ENCODE results near the gene MAB21L4.
"Not testable (repeated sequence)": the region's sequence is repeated elsewhere in the genome, so short reads cannot be mapped to it uniquely, and the experiment has no call there.

MAB21L4 gene

GRCh38 chr2:240857039-240858008, 38.6 kb downstream of the MAB21L4 start:
- DNase-seq (ENCODE audit: low spot score in 2 of 2) = no peak
- no peaks in the 10 kb centered on the region for H3K36me3 Mint-ChIP-seq (ENCODE audit: insufficient read depth)
- peaks cover 6% of the 10 kb centered on the region for H3K9me3 Mint-ChIP-seq
- H3K4me3 Mint-ChIP-seq = no peak overlapping the region
- no peaks in the 10 kb centered on the region for H3K4me1 Mint-ChIP-seq
- H3K27me3 Mint-ChIP-seq = peaks cover 5% of the 10 kb centered on the region
- no peak overlapping the region for H3K27ac Mint-ChIP-seq (ENCODE audit: low read depth)
- ATAC-seq (replicated peaks; ENCODE audit: extremely low read depth, poor library complexity, severe bottlenecking) = no peak

- ATAC-seq (replicated peaks; ENCODE audit: extremely low read depth, poor library complexity, severe bottlenecking) = no peak
- no peak for DNase-seq (ENCODE audit: low spot score in 2 of 2)
Observed at GRCh38 chr2:240856151-240856980, 39.6 kb downstream of the MAB21L4 start.

GRCh38 chr2:240855670-240856069, 40.3 kb downstream of the MAB21L4 start:
- H3K27ac Mint-ChIP-seq (ENCODE audit: low read depth) = no peak overlapping the region
- no peak for DNase-seq (ENCODE audit: low spot score in 2 of 2)
- peaks cover 9% of the 10 kb centered on the region for H3K27me3 Mint-ChIP-seq
- H3K36me3 Mint-ChIP-seq (ENCODE audit: insufficient read depth) = no peaks in the 10 kb centered on the region
- ATAC-seq (replicated peaks; ENCODE audit: extremely low read depth, poor library complexity, severe bottlenecking) = no peak
- H3K9me3 Mint-ChIP-seq = peaks cover 6% of the 10 kb centered on the region
- no peaks in the 10 kb centered on the region for H3K4me1 Mint-ChIP-seq
- H3K4me3 Mint-ChIP-seq = no peak overlapping the region

More at GRCh38 chr2:240856151-240856980, 39.6 kb downstream of the MAB21L4 start:
- Mint-ChIP-seq H3K36me3 (ENCODE audit: insufficient read depth) (no peaks in the 10 kb centered on the region), H3K4me1 (no peaks in the 10 kb centered on the region), H3K4me3 (no peak overlapping the region), H3K27me3 (peaks cover 9% of the 10 kb centered on the region), H3K27ac (ENCODE audit: low read depth) (no peak overlapping the region), H3K9me3 (peaks cover 6% of the 10 kb centered on the region)

DNA sequence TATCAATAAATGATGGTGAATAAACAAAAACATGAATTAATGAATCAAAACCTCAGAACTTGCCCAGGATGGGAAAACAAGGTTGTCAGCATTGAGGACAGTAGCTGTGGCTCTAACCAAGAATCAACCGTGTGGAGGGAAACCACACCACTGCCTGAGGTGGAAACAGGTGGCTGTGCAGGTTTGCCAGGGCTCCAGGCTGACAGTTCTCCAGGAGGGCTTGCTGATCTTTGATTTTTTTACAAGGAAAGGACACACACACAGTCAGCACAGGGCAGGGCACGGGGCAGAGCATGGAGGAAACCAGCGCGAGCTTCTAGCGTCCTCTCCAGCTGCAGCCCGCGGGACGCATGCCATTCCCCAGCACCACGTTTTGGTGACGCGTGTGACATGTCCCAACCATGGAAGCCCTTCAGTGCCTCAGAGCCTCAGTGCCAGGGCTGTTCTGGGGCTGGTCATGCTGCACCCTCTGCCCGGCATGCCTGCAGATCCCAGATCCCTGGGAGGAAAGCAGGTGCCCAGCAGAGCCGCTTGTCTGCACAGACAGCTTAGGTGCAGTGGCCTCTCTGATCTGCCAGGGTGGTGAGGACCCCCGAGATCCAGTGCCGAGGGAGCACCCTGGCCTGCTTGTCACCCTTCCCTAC, 43.2 kb downstream of the MAB21L4 start:
- peaks cover 1% of the 10 kb centered on the region for H3K36me3 Mint-ChIP-seq (ENCODE audit: insufficient read depth)
- no peak overlapping the region for H3K4me3 Mint-ChIP-seq
- H3K9me3 Mint-ChIP-seq = peaks cover 6% of the 10 kb centered on the region
- ATAC-seq (replicated peaks; ENCODE audit: extremely low read depth, poor library complexity, severe bottlenecking) (no peak), DNase-seq (ENCODE audit: low spot score in 2 of 2) (no peak)
- peaks cover 9% of the 10 kb centered on the region for H3K27me3 Mint-ChIP-seq
- no peaks in the 10 kb centered on the region for H3K4me1 Mint-ChIP-seq
- H3K27ac Mint-ChIP-seq (ENCODE audit: low read depth) = no peak overlapping the region

- Mint-ChIP-seq H3K27ac (ENCODE audit: low read depth) (no peak overlapping the region), H3K4me3 (no peak overlapping the region), H3K9me3 (peaks cover 6% of the 10 kb centered on the region), H3K27me3 (peaks cover 9% of the 10 kb centered on the region), H3K36me3 (ENCODE audit: insufficient read depth) (peaks cover 1% of the 10 kb centered on the region), H3K4me1 (no peaks in the 10 kb centered on the region)
- ATAC-seq (replicated peaks; ENCODE audit: extremely low read depth, poor library complexity, severe bottlenecking) (peak; percentile 80), DNase-seq (ENCODE audit: low spot score in 2 of 2) (peak; percentile 64 to 79)
Observed at GRCh38 chr2:240851078-240851991, 44.6 kb downstream of the MAB21L4 start.

GRCh38 chr2:240850756-240851077, 45.2 kb downstream of the MAB21L4 start:
- H3K27ac Mint-ChIP-seq (ENCODE audit: low read depth) = no peak overlapping the region
- H3K9me3 Mint-ChIP-seq = peaks cover 6% of the 10 kb centered on the region
- DNase-seq (ENCODE audit: low spot score in 2 of 2) (no peak), ATAC-seq (replicated peaks; ENCODE audit: extremely low read depth, poor library complexity, severe bottlenecking) (no peak)
- H3K27me3 Mint-ChIP-seq = peaks cover 9% of the 10 kb centered on the region
- peaks cover 1% of the 10 kb centered on the region for H3K36me3 Mint-ChIP-seq (ENCODE audit: insufficient read depth)
- no peaks in the 10 kb centered on the region for H3K4me1 Mint-ChIP-seq
- no peak overlapping the region for H3K4me3 Mint-ChIP-seq

DNA sequence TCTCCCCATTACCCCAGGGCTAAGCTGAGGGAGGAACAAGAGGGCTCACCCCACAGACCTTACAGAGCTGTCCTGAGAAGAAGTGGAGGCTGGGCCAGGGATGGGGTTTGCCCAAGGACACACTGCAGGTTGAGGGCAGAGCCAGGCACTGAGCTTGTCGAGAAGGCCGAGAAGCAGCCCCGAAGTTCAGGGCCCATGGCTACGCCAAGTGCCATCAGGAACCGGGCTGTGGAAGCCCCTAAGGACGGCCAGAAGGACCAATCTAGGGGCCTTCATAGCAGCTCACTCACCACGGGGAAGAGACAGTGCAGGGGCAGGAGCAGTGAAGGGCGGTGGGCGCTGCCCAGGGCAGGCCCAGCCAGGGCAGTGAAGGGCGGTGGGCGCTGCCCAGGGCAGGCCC, 45.9 kb downstream of the MAB21L4 start:
- peaks cover 1% of the 10 kb centered on the region for H3K36me3 Mint-ChIP-seq (ENCODE audit: insufficient read depth)
- H3K27ac Mint-ChIP-seq (ENCODE audit: low read depth) = no peak overlapping the region
- no peak overlapping the region for H3K4me3 Mint-ChIP-seq
- DNase-seq (ENCODE audit: low spot score in 2 of 2) = no peak
- H3K9me3 Mint-ChIP-seq = peaks cover 6% of the 10 kb centered on the region
- no peak for ATAC-seq (replicated peaks; ENCODE audit: extremely low read depth, poor library complexity, severe bottlenecking)
- H3K27me3 Mint-ChIP-seq = peaks cover 9% of the 10 kb centered on the region
- no peaks in the 10 kb centered on the region for H3K4me1 Mint-ChIP-seq

- H3K4me3 Mint-ChIP-seq = no peak overlapping the region
Observed at GRCh38 chr2:240848900-240849680, 46.9 kb downstream of the MAB21L4 start.

GRCh38 chr2:240847817-240848216, 48.1 kb downstream of the MAB21L4 start:
- H3K27me3 Mint-ChIP-seq = peaks cover 9% of the 10 kb centered on the region
- no peak overlapping the region for H3K27ac Mint-ChIP-seq (ENCODE audit: low read depth)
- ATAC-seq (replicated peaks; ENCODE audit: extremely low read depth, poor library complexity, severe bottlenecking) = no peak
- DNase-seq (ENCODE audit: low spot score in 2 of 2) = no peak
- peaks cover 1% of the 10 kb centered on the region for H3K36me3 Mint-ChIP-seq (ENCODE audit: insufficient read depth)
- no peak overlapping the region for H3K4me3 Mint-ChIP-seq
- H3K9me3 Mint-ChIP-seq = no peaks in the 10 kb centered on the region
- no peaks in the 10 kb centered on the region for H3K4me1 Mint-ChIP-seq

More at GRCh38 chr2:240848900-240849680, 46.9 kb downstream of the MAB21L4 start:
- DNase-seq (ENCODE audit: low spot score in 2 of 2) = no peak
- H3K27me3 Mint-ChIP-seq = peaks cover 9% of the 10 kb centered on the region
- no peaks in the 10 kb centered on the region for H3K4me1 Mint-ChIP-seq
- H3K27ac Mint-ChIP-seq (ENCODE audit: low read depth) = no peak overlapping the region
- H3K9me3 Mint-ChIP-seq = peaks cover 2% of the 10 kb centered on the region
- H3K36me3 Mint-ChIP-seq (ENCODE audit: insufficient read depth) = peaks cover 1% of the 10 kb centered on the region
- no peak for ATAC-seq (replicated peaks; ENCODE audit: extremely low read depth, poor library complexity, severe bottlenecking)

DNA sequence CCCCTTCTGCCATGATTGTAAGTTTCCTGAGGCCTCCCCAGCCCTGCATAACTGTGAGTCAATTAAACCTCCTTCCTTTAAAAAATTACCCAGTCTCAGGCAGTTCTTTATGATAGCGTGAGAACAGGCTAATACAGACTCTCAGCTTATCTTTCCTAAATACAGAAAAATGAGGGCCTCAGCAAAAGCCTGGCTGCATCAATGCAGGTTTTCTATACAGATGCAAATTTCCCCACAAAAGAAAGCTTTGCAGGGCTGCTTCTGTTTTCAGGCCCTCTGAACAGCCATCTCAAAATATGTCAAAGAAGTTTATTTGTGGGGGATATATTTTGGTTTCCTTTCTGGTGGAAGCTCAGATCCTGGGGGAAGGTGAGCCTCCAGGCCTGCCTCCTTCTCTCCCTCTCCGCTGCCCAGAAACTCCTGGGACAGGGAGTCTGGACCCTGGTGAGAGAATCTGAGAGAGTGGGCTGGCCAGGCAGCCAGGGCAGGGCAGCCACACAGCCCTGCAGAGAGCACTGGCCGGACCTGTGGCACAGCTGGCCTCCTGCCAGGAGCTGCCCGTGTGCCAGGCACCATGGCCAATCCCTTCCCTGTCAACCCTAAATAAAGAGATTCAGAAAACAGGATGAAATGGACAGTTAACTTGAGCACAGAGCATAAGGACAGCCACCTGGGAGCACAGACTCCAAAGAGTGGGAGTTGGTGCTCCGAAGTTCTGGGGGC, 48.9 kb downstream of the MAB21L4 start:
- no peak overlapping the region for H3K4me3 Mint-ChIP-seq
- no peaks in the 10 kb centered on the region for H3K4me1 Mint-ChIP-seq
- no peak for ATAC-seq (replicated peaks; ENCODE audit: extremely low read depth, poor library complexity, severe bottlenecking)
- peaks cover 9% of the 10 kb centered on the region for H3K27me3 Mint-ChIP-seq
- H3K27ac Mint-ChIP-seq (ENCODE audit: low read depth) = no peak overlapping the region
- H3K36me3 Mint-ChIP-seq (ENCODE audit: insufficient read depth) = peaks cover 1% of the 10 kb centered on the region
- DNase-seq (ENCODE audit: low spot score in 2 of 2) = no peak
- H3K9me3 Mint-ChIP-seq = no peaks in the 10 kb centered on the region

GRCh38 chr2:240846309-240846708, 49.6 kb downstream of the MAB21L4 start:
- not testable (repeated sequence) for ATAC-seq (replicated peaks; ENCODE audit: extremely low read depth, poor library complexity, severe bottlenecking); H3K9me3 Mint-ChIP-seq; H3K36me3 Mint-ChIP-seq (ENCODE audit: insufficient read depth); H3K27me3 Mint-ChIP-seq; DNase-seq (ENCODE audit: low spot score in 2 of 2); H3K4me3 Mint-ChIP-seq; H3K4me1 Mint-ChIP-seq; H3K27ac Mint-ChIP-seq (ENCODE audit: low read depth)

All from central memory CD8-positive, alpha-beta T cell (primary cell).